Esophagus muscularis mucosa (tissue), 4 donors: ENCODE data around the gene DNAJC12.

Source experiments
- EP300 ChIP-seq: sonication (generic); formaldehyde crosslinking; IDR thresholded peaks from one replicate; pipeline ENCODE4 v1.6.1; 2017; ENCODE audit warnings: antibody characterized with exemption
- POLR2A ChIP-seq: fragments of 450-650 bp; IDR thresholded peaks from one replicate; pipeline ENCODE4 v1.6.1; 2017; ENCODE audit warnings: antibody characterized with exemption, moderate library complexity, mild to moderate bottlenecking, low read depth
- POLR2AphosphoS5 ChIP-seq, 2 donors: sonication (generic); formaldehyde crosslinking; IDR thresholded peaks; one replicate each; pipeline ENCODE4 v1.6.1; 2017; ENCODE audit warnings: antibody characterized with exemption in 2 of 2
- TF ChIP-seq, protein P1 (sequence below), 3 experiments: fragments of 200-600 bp in 2 of 3; fragments of 450-650 bp in 1 of 3; sonication (generic) in 2 of 3; IDR thresholded peaks; one replicate each; pipeline ENCODE4 v1.5.1; 2017 to 2019; ENCODE audit warnings: antibody characterized with exemption in 3 of 3, mild to moderate bottlenecking in 2 of 3, moderate library complexity in 1 of 3

DNA sequence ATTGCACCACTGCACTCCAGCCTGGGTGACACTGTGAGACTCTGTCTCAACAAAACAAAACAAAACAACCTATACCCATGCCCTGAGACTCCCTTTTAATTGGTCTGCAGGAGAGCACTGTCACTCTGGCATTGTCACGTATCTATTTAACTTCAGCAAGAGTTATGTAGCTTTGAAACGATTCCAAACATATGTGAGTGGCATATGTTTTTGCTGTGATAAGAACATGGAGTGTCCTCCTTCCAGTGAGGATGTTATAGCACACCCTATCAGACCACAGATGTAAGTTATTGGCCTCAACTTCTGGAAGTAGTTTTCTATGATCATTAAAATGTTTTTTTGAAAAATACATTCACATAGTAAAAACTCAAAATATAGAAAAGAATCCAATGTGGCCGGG, 15.5 kb upstream of the DNAJC12 start:
- TF ChIP-seq, protein P1, sequence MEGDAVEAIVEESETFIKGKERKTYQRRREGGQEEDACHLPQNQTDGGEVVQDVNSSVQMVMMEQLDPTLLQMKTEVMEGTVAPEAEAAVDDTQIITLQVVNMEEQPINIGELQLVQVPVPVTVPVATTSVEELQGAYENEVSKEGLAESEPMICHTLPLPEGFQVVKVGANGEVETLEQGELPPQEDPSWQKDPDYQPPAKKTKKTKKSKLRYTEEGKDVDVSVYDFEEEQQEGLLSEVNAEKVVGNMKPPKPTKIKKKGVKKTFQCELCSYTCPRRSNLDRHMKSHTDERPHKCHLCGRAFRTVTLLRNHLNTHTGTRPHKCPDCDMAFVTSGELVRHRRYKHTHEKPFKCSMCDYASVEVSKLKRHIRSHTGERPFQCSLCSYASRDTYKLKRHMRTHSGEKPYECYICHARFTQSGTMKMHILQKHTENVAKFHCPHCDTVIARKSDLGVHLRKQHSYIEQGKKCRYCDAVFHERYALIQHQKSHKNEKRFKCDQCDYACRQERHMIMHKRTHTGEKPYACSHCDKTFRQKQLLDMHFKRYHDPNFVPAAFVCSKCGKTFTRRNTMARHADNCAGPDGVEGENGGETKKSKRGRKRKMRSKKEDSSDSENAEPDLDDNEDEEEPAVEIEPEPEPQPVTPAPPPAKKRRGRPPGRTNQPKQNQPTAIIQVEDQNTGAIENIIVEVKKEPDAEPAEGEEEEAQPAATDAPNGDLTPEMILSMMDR (IDR thresholded peaks at IDR 0.05), result no peak
- TF ChIP-seq POLR2A (no peak), POLR2AphosphoS5 (IDR thresholded peaks at IDR 0.05) (no peak), EP300 (no peak)
